HepG2 (cell line): ENCODE results near the gene PRDX2. TPM values are rescaled to one million over a fixed set of nuclear protein-coding genes. Genes with fewer than 3 reads are reported as not detected.
A peak's percentile ranks its signal among the peaks of the same experiment; 100 is the strongest.

Experiments used
- CREBL2 ChIP-seq: sonication (generic); formaldehyde crosslinking; IDR thresholded peaks from 2 replicates; pipeline ENCODE4 v1.8.1; 2023; ENCODE audit warnings: missing genetic modification reagents, mild to moderate bottlenecking, borderline replicate concordance
- HNF4G ChIP-seq, 2 experiments: sonication (generic) in 1 of 2; formaldehyde crosslinking in 1 of 2; IDR thresholded peaks; 2 replicates each; pipeline versions ENCODE4 v1.4.0 to v1.6.1; 2011 to 2020; ENCODE audit warnings: borderline replicate concordance in 2 of 2, low read depth in 2 of 2, mild to moderate bottlenecking in 2 of 2, low read length in 1 of 2, missing genetic modification reagents in 1 of 2, moderate library complexity in 1 of 2
- REL ChIP-seq: sonication (generic); formaldehyde crosslinking; conservative IDR thresholded peaks from 2 replicates; pipeline ENCODE4 v1.8.0; 2022; ENCODE audit warnings: mild to moderate bottlenecking, missing genetic modification reagents, moderate library complexity
- RXRB ChIP-seq: IDR thresholded peaks from 2 replicates; pipeline ENCODE4 v1.6.1; 2016; ENCODE audit warnings: borderline replicate concordance, missing genetic modification reagents, missing compliant biosample characterization
- U2AF1 ChIP-seq: fragments of 200-400 bp; formaldehyde crosslinking; optimal IDR thresholded peaks from 2 replicates; pipeline ENCODE3; 2017; ENCODE audit warnings: mild to moderate bottlenecking, low read depth, low read length
- USF2 ChIP-seq, 2 experiments: sonication (generic) in 1 of 2; formaldehyde crosslinking in 1 of 2; IDR thresholded peaks; 2 replicates each; pipeline versions ENCODE4 v1.5.1 to v1.6.1; 2011 to 2020; ENCODE audit warnings: borderline replicate concordance in 1 of 2, low read depth in 1 of 2, low read length in 1 of 2, mild to moderate bottlenecking in 1 of 2, missing genetic modification reagents in 1 of 2, moderate library complexity in 1 of 2
- ZBTB38 ChIP-seq: sonication (generic); formaldehyde crosslinking; IDR thresholded peaks from 2 replicates; pipeline ENCODE4 v1.5.1; 2020; ENCODE audit warnings: mild to moderate bottlenecking, missing genetic modification reagents
- ZFP91 ChIP-seq: sonication (generic); formaldehyde crosslinking; IDR thresholded peaks from 2 replicates; pipeline ENCODE4 v1.9.0; 2022; ENCODE audit warnings: missing genetic modification reagents, mild to moderate bottlenecking, borderline replicate concordance
- ZNF10 ChIP-seq: sonication (generic); formaldehyde crosslinking; IDR thresholded peaks from 2 replicates; pipeline ENCODE4 v1.4.0; 2020; ENCODE audit warnings: mild to moderate bottlenecking, low read depth, missing genetic modification reagents, borderline replicate concordance
- ZNF776 ChIP-seq: sonication (generic); formaldehyde crosslinking; IDR thresholded peaks from 2 replicates; pipeline ENCODE4 v1.4.0; 2020; ENCODE audit warnings: mild to moderate bottlenecking, missing genetic modification reagents
- ZSCAN25 ChIP-seq: sonication (generic); formaldehyde crosslinking; IDR thresholded peaks from 2 replicates; pipeline ENCODE4 v1.8.0; 2022; ENCODE audit warnings: mild to moderate bottlenecking, missing genetic modification reagents
- polyA plus RNA-seq, 8 experiments: library from polyadenylated mRNA; depleted of rRNA in 3 of 8; stranded (reverse) in 7 of 8; unstranded in 1 of 8; fragments of >200 nt; fragmentation: Illumina TruSeq in 4 of 8; extraction: Trizol in 4 of 8; gene quantifications; 2 replicates each; pipeline versions ENCODE4 v1.2.1 to v1.2.3, GENCODE V29; 2011 to 2016; ENCODE audit warnings: low read depth in 4 of 8, missing spikeins in 1 of 8, mixed read lengths in 1 of 8; ENCODE audit not compliant: insufficient read depth in 1 of 8
- total RNA-seq, 5 experiments: library from RNA; depleted of rRNA; stranded (reverse); fragments of >200 nt; fragmentation: Illumina TruSeq; extraction: Trizol; gene quantifications; 2 replicates each; pipeline ENCODE4 v1.2.3, GENCODE V29; 2016; ENCODE audit warnings: low read depth in 1 of 5
- TF ChIP-seq, protein P1 (sequence below): sonication (generic); formaldehyde crosslinking; IDR thresholded peaks from 2 replicates; pipeline ENCODE4 v1.4.0; 2020; ENCODE audit warnings: mild to moderate bottlenecking, missing genetic modification reagents
- TF ChIP-seq, protein P2 (sequence below): sonication (generic); formaldehyde crosslinking; IDR thresholded peaks from 2 replicates; pipeline ENCODE4 v1.5.0; 2020; ENCODE audit warnings: missing genetic modification reagents, mild to moderate bottlenecking, borderline replicate concordance
- TF ChIP-seq, protein P3 (sequence below): sonication (generic); formaldehyde crosslinking; IDR thresholded peaks from 2 replicates; pipeline ENCODE4 v1.4.0; 2020; ENCODE audit warnings: missing genetic modification reagents, mild to moderate bottlenecking, borderline replicate concordance

The PRDX2 gene
- total and polyA plus RNA-seq, 2 of the 13 experiments (the other 11 are each of a cell fraction or from before 2014, with no cell fraction given): 218 to 381 TPM

- TF ChIP-seq, protein P1, sequence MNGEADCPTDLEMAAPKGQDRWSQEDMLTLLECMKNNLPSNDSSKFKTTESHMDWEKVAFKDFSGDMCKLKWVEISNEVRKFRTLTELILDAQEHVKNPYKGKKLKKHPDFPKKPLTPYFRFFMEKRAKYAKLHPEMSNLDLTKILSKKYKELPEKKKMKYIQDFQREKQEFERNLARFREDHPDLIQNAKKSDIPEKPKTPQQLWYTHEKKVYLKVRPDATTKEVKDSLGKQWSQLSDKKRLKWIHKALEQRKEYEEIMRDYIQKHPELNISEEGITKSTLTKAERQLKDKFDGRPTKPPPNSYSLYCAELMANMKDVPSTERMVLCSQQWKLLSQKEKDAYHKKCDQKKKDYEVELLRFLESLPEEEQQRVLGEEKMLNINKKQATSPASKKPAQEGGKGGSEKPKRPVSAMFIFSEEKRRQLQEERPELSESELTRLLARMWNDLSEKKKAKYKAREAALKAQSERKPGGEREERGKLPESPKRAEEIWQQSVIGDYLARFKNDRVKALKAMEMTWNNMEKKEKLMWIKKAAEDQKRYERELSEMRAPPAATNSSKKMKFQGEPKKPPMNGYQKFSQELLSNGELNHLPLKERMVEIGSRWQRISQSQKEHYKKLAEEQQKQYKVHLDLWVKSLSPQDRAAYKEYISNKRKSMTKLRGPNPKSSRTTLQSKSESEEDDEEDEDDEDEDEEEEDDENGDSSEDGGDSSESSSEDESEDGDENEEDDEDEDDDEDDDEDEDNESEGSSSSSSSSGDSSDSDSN (CRISPR knock-in tag): peak; percentile 96
- TF ChIP-seq, protein P2, sequence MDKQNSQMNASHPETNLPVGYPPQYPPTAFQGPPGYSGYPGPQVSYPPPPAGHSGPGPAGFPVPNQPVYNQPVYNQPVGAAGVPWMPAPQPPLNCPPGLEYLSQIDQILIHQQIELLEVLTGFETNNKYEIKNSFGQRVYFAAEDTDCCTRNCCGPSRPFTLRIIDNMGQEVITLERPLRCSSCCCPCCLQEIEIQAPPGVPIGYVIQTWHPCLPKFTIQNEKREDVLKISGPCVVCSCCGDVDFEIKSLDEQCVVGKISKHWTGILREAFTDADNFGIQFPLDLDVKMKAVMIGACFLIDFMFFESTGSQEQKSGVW (CRISPR knock-in tag): no peak
- peak; percentile 67 for TF ChIP-seq ZFP91 (CRISPR knock-in tag)
- TF ChIP-seq ZSCAN25 (CRISPR knock-in tag): no peak
- peak; percentile 76 for TF ChIP-seq ZBTB38 (CRISPR knock-in tag)
- TF ChIP-seq ZNF10: no peak
- TF ChIP-seq RXRB (CRISPR knock-in tag): peak; percentile 76; the same call in 1 of the 2 replicates
- TF ChIP-seq CREBL2 (CRISPR knock-in tag): no peak
- peak; percentile 86; the same call in 1 of the 2 replicates for TF ChIP-seq REL
- TF ChIP-seq USF2 (IDR thresholded peaks at IDR 0.05; ENCODE audit: low read depth, low read length): no peak
- no peak; the same call in 1 of the 2 replicates for TF ChIP-seq USF2 (CRISPR knock-in tag; IDR thresholded peaks at IDR 0.05; ENCODE audit: borderline replicate concordance)
- TF ChIP-seq U2AF1: peak; percentile 98
- TF ChIP-seq, protein P3, sequence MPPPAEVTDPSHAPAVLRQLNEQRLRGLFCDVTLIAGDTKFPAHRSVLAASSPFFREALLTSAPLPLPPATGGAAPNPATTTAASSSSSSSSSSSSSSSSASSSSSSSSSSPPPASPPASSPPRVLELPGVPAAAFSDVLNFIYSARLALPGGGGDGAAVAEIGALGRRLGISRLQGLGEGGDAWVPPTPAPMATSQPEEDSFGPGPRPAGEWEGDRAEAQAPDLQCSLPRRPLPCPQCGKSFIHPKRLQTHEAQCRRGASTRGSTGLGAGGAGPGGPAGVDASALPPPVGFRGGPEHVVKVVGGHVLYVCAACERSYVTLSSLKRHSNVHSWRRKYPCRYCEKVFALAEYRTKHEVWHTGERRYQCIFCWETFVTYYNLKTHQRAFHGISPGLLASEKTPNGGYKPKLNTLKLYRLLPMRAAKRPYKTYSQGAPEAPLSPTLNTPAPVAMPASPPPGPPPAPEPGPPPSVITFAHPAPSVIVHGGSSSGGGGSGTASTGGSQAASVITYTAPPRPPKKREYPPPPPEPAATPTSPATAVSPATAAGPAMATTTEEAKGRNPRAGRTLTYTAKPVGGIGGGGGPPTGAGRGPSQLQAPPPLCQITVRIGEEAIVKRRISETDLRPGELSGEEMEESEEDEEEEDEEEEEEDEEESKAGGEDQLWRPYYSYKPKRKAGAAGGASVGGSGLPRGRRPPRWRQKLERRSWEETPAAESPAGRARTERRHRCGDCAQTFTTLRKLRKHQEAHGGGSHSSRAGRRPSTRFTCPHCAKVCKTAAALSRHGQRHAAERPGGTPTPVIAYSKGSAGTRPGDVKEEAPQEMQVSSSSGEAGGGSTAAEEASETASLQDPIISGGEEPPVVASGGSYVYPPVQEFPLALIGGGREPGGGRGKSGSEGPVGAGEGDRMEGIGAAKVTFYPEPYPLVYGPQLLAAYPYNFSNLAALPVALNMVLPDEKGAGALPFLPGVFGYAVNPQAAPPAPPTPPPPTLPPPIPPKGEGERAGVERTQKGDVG (CRISPR knock-in tag): no peak
- TF ChIP-seq ZNF776: no peak
- peak; percentile 6; the same call in 1 of the 2 replicates for TF ChIP-seq HNF4G (IDR thresholded peaks at IDR 0.05; ENCODE audit: borderline replicate concordance, low read depth, low read length)
- no peak; the same call in 1 of the 2 replicates for TF ChIP-seq HNF4G (CRISPR knock-in tag; IDR thresholded peaks at IDR 0.05; ENCODE audit: borderline replicate concordance, low read depth)
These were observed 10.1 kb downstream of the PRDX2 start, which contains the start of gene JUNB (continued) for GRCh38 chr19:12791345-12792050.
